ENCODE measurements around the gene TAS2R9. TPM values are rescaled to one million over a fixed set of nuclear protein-coding genes. Genes with fewer than 3 reads are reported as not detected.

TAS2R9 gene
- total RNA-seq, 1 donor from 2014 or later, result not detected

- DNase-seq, result no peak
- intact Hi-C loops (cut with DNase I), result no loop called here
- TF ChIP-seq, protein P1, sequence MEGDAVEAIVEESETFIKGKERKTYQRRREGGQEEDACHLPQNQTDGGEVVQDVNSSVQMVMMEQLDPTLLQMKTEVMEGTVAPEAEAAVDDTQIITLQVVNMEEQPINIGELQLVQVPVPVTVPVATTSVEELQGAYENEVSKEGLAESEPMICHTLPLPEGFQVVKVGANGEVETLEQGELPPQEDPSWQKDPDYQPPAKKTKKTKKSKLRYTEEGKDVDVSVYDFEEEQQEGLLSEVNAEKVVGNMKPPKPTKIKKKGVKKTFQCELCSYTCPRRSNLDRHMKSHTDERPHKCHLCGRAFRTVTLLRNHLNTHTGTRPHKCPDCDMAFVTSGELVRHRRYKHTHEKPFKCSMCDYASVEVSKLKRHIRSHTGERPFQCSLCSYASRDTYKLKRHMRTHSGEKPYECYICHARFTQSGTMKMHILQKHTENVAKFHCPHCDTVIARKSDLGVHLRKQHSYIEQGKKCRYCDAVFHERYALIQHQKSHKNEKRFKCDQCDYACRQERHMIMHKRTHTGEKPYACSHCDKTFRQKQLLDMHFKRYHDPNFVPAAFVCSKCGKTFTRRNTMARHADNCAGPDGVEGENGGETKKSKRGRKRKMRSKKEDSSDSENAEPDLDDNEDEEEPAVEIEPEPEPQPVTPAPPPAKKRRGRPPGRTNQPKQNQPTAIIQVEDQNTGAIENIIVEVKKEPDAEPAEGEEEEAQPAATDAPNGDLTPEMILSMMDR (IDR thresholded peaks at IDR 0.05), result no peak
- Histone ChIP-seq H3K4me3 (no peak overlapping the region), H3K36me3 (no peaks in the 10 kb centered on the region), H3K27ac (no peak overlapping the region), H3K27me3 (no peaks in the 10 kb centered on the region), H3K9me3 (no peaks in the 10 kb centered on the region), H3K4me1 (no peaks in the 10 kb centered on the region)
- no peak for ATAC-seq
Observed at GRCh38 chr12:10847744-10848143, 37.8 kb upstream of the TAS2R9 start.

DNA sequence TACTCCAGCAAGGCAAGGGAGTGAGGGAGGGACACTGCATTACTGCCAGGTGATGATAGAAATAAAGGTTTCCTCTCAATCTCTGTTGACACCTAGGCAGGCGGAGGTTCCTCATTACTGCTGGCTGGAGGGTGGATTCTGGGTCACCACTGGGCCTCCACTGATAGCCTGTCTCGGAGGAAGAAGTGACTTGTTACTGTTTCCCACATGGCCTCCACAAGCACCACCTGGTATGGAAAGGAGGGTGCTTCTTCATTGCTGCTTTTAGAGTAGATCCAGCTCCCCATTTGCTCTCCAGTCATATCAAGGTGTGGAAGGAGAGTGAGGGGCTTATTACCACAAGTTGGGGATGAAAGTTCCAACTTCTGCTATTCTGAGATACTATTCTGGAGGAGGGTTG lies 32.9 kb upstream of the TAS2R9 start:
- intact Hi-C loops (cut with DNase I), result no loop called here
- TF ChIP-seq, protein P1 (IDR thresholded peaks at IDR 0.05), result no peak

GRCh38 chr12:10838461-10838860 lies 28.5 kb upstream of the TAS2R9 start:
- intact Hi-C loops (cut with DNase I), result no loop called here
- TF ChIP-seq, protein P1 (IDR thresholded peaks at IDR 0.05), result no peak
- Histone ChIP-seq H3K27ac (no peak overlapping the region), H3K4me1 (no peaks in the 10 kb centered on the region), H3K36me3 (no peaks in the 10 kb centered on the region), H3K9me3 (no peaks in the 10 kb centered on the region), H3K4me3 (no peak overlapping the region), H3K27me3 (no peaks in the 10 kb centered on the region)
- DNase-seq (no peak), ATAC-seq (no peak)

More for the DNA sequence above, 32.9 kb upstream of the TAS2R9 start:
- no peaks in the 10 kb centered on the region for H3K27me3 ChIP-seq
- no peak for DNase-seq
- H3K4me1 ChIP-seq, result no peaks in the 10 kb centered on the region
- no peak overlapping the region for H3K27ac ChIP-seq
- no peak overlapping the region for H3K4me3 ChIP-seq
- no peak for ATAC-seq
- H3K36me3 ChIP-seq, result no peaks in the 10 kb centered on the region
- H3K9me3 ChIP-seq, result no peaks in the 10 kb centered on the region

- Histone ChIP-seq H3K36me3 (no peaks in the 10 kb centered on the region), H3K9me3 (no peaks in the 10 kb centered on the region), H3K4me3 (no peak overlapping the region), H3K27ac (no peak overlapping the region), H3K27me3 (no peaks in the 10 kb centered on the region), H3K4me1 (no peaks in the 10 kb centered on the region)
- no peak for DNase-seq
- intact Hi-C loops (cut with DNase I), result no loop called here
- TF ChIP-seq, protein P1 (IDR thresholded peaks at IDR 0.05), result no peak
- ATAC-seq, result no peak
Observed at GRCh38 chr12:10829994-10830393, 20.0 kb upstream of the TAS2R9 start.

DNA sequence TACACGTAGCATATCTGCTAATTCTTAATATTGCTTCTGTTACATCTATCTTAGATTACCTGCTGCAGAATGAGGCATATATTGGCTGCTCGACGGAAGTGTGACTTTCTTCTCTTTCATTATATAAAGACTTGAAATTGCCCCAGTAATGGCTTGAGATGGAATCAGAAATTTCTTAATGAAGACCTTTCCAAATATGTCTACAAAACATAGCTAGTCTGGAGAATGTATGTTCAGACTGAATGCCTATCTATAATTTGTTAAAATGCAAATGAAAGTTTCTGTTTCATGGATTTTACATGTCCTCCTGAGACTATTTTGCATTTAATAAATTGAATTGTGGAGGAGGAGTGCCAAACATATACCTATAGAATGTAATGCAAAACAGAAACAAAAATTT lies 16.3 kb upstream of the TAS2R9 start, which contains the start of gene TAS2R10:
Gene TAS2R10, minus strand, starts transcription at position 101 of the 400 bp plus-strand sequence. Its CDS starts 89 bp downstream, at position 12.
- no peak within 1 kb of the TSS for H3K4me3 ChIP-seq
- TF ChIP-seq, protein P1 (IDR thresholded peaks at IDR 0.05), result no peak
- no peak within 1 kb of the TSS for H3K27ac ChIP-seq
- H3K27me3 ChIP-seq, result no peaks in the 10 kb centered on the region
- H3K36me3 ChIP-seq, result no peaks in the 10 kb centered on the region
- H3K4me1 ChIP-seq, result no peaks in the 10 kb centered on the region
- no peaks in the 10 kb centered on the region for H3K9me3 ChIP-seq
- ATAC-seq, result no peak
- intact Hi-C loops (cut with DNase I), result no loop called here
- DNase-seq, result no peak

DNA sequence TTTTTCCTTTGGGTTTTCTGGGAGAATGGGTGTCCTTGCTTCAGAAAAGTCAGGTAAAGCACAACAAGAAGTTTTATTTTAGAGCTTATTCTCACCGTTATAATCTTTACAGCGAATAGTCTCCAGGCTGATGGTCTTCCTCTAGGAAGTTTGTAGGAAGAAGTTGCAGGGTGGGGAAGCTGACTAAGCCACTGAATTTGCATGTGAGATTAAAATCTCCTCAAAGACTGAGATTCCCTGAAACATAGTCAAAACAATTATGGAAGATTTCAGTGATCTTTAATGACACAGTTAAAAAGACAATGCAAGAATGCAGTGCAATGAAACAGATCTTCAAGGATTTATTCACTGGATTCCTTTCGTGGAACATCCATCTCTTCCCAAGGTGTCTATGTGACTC lies 15.0 kb upstream of the TAS2R9 start:
- Histone ChIP-seq H3K4me3 (no peak overlapping the region), H3K27me3 (no peaks in the 10 kb centered on the region), H3K4me1 (no peaks in the 10 kb centered on the region), H3K36me3 (no peaks in the 10 kb centered on the region), H3K9me3 (no peaks in the 10 kb centered on the region), H3K27ac (no peak overlapping the region)
- intact Hi-C loops (cut with DNase I), result no loop called here
- ATAC-seq, result no peak
- no peak for DNase-seq
- TF ChIP-seq, protein P1 (IDR thresholded peaks at IDR 0.05), result no peak

Data from upper lobe of right lung (tissue), 1 donor.